Measurements from ENCODE around the gene ZBTB7C.

The ZBTB7C gene

DNA sequence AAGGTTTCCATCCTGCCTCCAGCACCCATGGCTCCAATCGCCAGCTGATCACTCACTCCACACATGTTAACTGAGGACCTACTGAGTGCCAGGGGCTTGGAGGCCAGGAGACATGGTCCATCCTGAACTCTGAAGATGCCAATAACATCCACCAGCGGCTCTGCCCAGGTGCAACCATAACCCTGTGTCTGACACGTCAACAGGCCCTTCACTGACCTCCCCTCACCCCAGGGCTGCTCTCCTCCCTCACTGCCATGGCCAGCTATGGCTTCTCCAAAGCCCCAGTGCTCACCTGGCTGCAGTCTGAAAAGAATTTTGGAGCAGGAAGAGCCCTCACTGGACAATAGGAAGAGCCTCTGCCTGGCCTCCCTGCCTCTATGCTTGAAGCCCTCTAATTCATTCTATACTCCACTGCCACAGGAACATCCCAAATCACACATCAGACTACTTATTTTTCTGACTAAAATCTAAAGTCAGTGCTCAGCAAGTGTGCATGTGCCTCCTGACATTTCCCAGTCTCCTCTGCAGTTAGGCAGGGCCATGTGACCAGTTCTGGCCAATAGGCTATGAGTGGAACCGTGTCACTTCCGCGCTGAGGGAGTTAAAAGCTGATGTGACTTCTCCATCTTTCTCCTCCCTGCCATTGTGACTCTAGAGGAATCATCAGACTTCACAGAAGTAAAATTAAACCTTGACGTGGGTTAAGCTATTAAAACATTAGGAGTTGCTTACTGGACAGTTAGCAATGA, 37.2 kb downstream of the ZBTB7C start:
- no peaks in the 10 kb centered on the region for H3K36me3 ChIP-seq
- no peak overlapping the region for H3K4me3 ChIP-seq (ENCODE audit: low read depth in 1 of 2, low read length in 1 of 2)
- no peaks in the 10 kb centered on the region for H3K9me3 ChIP-seq
- no peaks in the 10 kb centered on the region for H3K4me1 ChIP-seq (ENCODE audit: control insufficient read depth in 1 of 2, insufficient read depth in 1 of 2, low read depth in 1 of 2, low read length in 1 of 2)
- TF ChIP-seq, protein P1, sequence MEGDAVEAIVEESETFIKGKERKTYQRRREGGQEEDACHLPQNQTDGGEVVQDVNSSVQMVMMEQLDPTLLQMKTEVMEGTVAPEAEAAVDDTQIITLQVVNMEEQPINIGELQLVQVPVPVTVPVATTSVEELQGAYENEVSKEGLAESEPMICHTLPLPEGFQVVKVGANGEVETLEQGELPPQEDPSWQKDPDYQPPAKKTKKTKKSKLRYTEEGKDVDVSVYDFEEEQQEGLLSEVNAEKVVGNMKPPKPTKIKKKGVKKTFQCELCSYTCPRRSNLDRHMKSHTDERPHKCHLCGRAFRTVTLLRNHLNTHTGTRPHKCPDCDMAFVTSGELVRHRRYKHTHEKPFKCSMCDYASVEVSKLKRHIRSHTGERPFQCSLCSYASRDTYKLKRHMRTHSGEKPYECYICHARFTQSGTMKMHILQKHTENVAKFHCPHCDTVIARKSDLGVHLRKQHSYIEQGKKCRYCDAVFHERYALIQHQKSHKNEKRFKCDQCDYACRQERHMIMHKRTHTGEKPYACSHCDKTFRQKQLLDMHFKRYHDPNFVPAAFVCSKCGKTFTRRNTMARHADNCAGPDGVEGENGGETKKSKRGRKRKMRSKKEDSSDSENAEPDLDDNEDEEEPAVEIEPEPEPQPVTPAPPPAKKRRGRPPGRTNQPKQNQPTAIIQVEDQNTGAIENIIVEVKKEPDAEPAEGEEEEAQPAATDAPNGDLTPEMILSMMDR (IDR thresholded peaks at IDR 0.05): no peak
- H3K27ac ChIP-seq: no peak overlapping the region
- H3K27me3 ChIP-seq: peaks cover 58% of the 10 kb centered on the region

DNA sequence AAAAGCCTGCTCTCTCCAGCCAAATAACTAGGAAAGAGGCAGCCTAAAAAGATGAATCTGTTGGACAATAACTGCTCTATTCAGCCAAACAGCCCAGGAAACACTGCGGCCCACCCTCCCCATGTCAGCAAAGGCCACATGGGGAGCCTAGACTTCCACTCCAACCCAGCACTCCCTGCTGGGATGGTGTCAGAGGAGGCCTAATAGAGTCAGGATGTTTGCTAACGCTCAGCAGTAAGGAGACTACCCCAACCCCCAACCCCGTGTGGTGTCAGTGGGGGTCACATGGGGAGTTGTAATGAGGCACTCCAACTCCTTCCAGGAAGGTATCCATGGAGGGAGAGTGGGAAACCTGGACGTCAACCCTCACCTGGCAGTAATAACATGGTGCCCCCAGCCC, 41.6 kb downstream of the ZBTB7C start:
- no peaks in the 10 kb centered on the region for H3K4me1 ChIP-seq (ENCODE audit: control insufficient read depth in 1 of 2, insufficient read depth in 1 of 2, low read depth in 1 of 2, low read length in 1 of 2)
- no peak overlapping the region for H3K27ac ChIP-seq
- H3K9me3 ChIP-seq: no peaks in the 10 kb centered on the region
- TF ChIP-seq, protein P1 (IDR thresholded peaks at IDR 0.05): no peak
- H3K27me3 ChIP-seq: peaks cover 41% of the 10 kb centered on the region
- no peak overlapping the region for H3K4me3 ChIP-seq (ENCODE audit: low read depth in 1 of 2, low read length in 1 of 2)
- H3K36me3 ChIP-seq: no peaks in the 10 kb centered on the region

DNA sequence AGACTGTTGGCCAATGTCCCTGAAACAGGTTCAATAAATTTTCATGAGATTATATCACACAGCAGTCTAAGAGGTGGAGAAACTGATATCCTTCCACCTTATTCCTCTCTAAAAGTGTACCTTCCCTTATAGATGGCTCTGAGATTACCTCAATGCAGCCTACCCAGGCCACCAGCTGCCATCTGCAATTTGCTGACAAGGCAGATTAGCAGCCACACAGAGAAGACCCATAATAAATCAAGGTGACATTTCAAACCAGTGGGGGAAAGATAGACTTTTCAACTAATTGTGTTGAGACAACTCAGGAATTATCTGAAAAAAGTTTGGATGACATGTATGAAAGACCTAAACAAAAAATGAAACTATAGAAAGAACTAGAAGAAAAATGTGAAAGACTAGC, 43.2 kb downstream of the ZBTB7C start:
- Histone ChIP-seq H3K9me3 (no peaks in the 10 kb centered on the region), H3K4me3 (ENCODE audit: low read depth in 1 of 2, low read length in 1 of 2) (no peak overlapping the region), H3K4me1 (ENCODE audit: control insufficient read depth in 1 of 2, insufficient read depth in 1 of 2, low read depth in 1 of 2, low read length in 1 of 2) (no peaks in the 10 kb centered on the region), H3K27ac (no peak overlapping the region), H3K36me3 (no peaks in the 10 kb centered on the region), H3K27me3 (peaks cover 46% of the 10 kb centered on the region)
- TF ChIP-seq, protein P1 (IDR thresholded peaks at IDR 0.05): no peak

DNA sequence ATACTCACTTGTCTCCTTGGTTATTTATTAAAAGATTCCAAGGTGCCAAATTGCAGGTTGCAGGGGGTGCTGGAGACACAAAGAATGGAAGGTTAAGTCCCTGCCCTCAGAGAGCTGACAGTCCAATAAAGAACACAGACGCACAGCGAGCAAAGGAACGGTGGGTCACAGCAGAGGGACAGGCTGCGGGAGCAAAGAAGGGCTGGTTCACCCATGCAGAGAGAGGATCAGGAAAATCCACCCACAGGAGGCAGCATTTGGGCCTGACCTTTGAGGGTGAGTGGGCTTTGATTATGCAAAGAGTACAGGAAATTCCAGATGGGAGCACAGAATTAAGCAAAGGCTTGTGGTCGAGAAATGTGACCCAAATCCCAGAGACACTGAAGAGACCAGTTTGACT, 45.0 kb downstream of the ZBTB7C start:
- no peak overlapping the region for H3K27ac ChIP-seq
- TF ChIP-seq, protein P1 (IDR thresholded peaks at IDR 0.05): no peak

DNA sequence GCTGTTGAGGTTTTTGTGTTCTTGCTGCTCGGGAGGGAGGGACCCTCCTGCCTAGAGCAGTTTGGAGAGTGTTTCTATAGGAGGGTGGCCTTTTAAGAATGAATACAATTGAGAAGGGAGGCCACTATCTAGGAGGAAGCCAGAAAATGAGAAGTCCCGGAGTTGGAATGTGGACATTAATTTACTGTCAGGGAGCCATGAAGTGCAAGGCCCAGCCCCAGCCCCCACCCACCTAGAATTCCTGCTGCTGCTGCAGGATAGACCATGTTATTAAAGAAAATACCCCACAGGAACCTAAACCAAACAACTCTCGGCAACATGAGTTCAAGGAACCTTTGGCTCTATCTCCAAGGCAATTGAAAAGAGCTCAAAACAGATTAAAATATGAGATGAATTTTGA, 46.0 kb downstream of the ZBTB7C start:
- TF ChIP-seq, protein P1 (IDR thresholded peaks at IDR 0.05): no peak
- Histone ChIP-seq H3K4me1 (ENCODE audit: control insufficient read depth in 1 of 2, insufficient read depth in 1 of 2, low read depth in 1 of 2, low read length in 1 of 2) (no peaks in the 10 kb centered on the region), H3K4me3 (ENCODE audit: low read depth in 1 of 2, low read length in 1 of 2) (no peak overlapping the region), H3K9me3 (no peaks in the 10 kb centered on the region), H3K36me3 (no peaks in the 10 kb centered on the region), H3K27ac (no peak overlapping the region), H3K27me3 (peaks cover 27% of the 10 kb centered on the region)

More for the DNA sequence above, 45.0 kb downstream of the ZBTB7C start:
- Histone ChIP-seq H3K36me3 (no peaks in the 10 kb centered on the region), H3K9me3 (no peaks in the 10 kb centered on the region), H3K4me3 (ENCODE audit: low read depth in 1 of 2, low read length in 1 of 2) (no peak overlapping the region), H3K4me1 (ENCODE audit: control insufficient read depth in 1 of 2, insufficient read depth in 1 of 2, low read depth in 1 of 2, low read length in 1 of 2) (no peaks in the 10 kb centered on the region), H3K27me3 (peaks cover 36% of the 10 kb centered on the region)

Measured in neutrophil (primary cell).